HEK293 (cell line): ENCODE measurements around the gene RBM14.

Source experiments
- CTCF ChIA-PET: fragments of 350-600 bp; formaldehyde crosslinking; extraction: SDS; loops from one replicate; lab custom pipeline; 2021; ENCODE audit warnings: antibody characterized with exemption; lab: Yijun Ruan, JAX
- POLR2A ChIA-PET: fragments of 300-600 bp; formaldehyde crosslinking; extraction: SDS; loops from one replicate; lab custom pipeline; 2020; ENCODE audit warnings: antibody characterized with exemption, inconsistent platforms; lab: Yijun Ruan, JAX
- H3K27ac ChIP-seq: fragments of 200-500 bp; sonication (Bioruptor generic); 2 replicates; pipeline ENCODE4 v1.5.1; 2014; ENCODE audit warnings: low read depth, low read length, control low read depth, inconsistent platforms; ENCODE audit errors: extremely low read depth
- H3K36me3 ChIP-seq, 2 experiments: fragments of 200-500 bp in 1 of 2; sonication (Bioruptor generic) in 1 of 2; 1 replicate in 1 of 2; 2 replicates in 1 of 2; pipeline ENCODE4 v1.5.1; 2014 to 2017; ENCODE audit warnings: inconsistent platforms in 2 of 2, low read length in 2 of 2; ENCODE audit not compliant: control insufficient read depth in 2 of 2, insufficient read depth in 1 of 2
- H3K4me1 ChIP-seq: fragments of 200-500 bp; sonication (Bioruptor generic); 2 replicates; pipeline ENCODE4 v1.5.1; 2014; ENCODE audit warnings: mild to moderate bottlenecking, low read length, inconsistent platforms; ENCODE audit not compliant: control insufficient read depth, insufficient read depth
- H3K4me3 ChIP-seq: 2 replicates; pipeline ENCODE4 v1.5.1; 2011; ENCODE audit warnings: low read depth, mild to moderate bottlenecking, control low read depth, low read length, moderate library complexity
- H3K9me3 ChIP-seq: fragments of 200-500 bp; sonication (Bioruptor generic); 2 replicates; pipeline ENCODE4 v1.5.1; 2014; ENCODE audit warnings: low read depth, low read length, inconsistent platforms; ENCODE audit not compliant: control insufficient read depth, insufficient read depth
- GLI4 ChIP-seq: fragments of 450-650 bp; formaldehyde crosslinking; IDR thresholded peaks from 2 replicates; pipeline ENCODE4 v1.5.1; 2016; ENCODE audit warnings: missing biosample characterization, missing genetic modification characterization
- HIC1 ChIP-seq: fragments of 450-650 bp; formaldehyde crosslinking; IDR thresholded peaks from 2 replicates; pipeline ENCODE4 v1.5.1; 2016; ENCODE audit warnings: missing biosample characterization, missing genetic modification characterization
- SETDB1 ChIP-seq: IDR thresholded peaks from one replicate; pipeline ENCODE4 v1.6.1; 2017; ENCODE audit warnings: mild to moderate bottlenecking, low read length, moderate library complexity, mixed read lengths; ENCODE audit not compliant: insufficient read length
- ZBTB21 ChIP-seq: fragments of 450-650 bp; formaldehyde crosslinking; IDR thresholded peaks from 2 replicates; pipeline ENCODE4 v1.5.1; 2017; ENCODE audit warnings: missing biosample characterization, missing genetic modification characterization
- ZEB2 ChIP-seq: fragments of 450-650 bp; formaldehyde crosslinking; IDR thresholded peaks from 2 replicates; pipeline ENCODE4 v1.5.1; 2016; ENCODE audit warnings: missing biosample characterization, missing genetic modification characterization
- ZNF10 ChIP-seq: fragments of 450-650 bp; formaldehyde crosslinking; IDR thresholded peaks from 2 replicates; pipeline ENCODE4 v1.5.1; 2017; ENCODE audit warnings: missing biosample characterization, missing genetic modification characterization
- ZNF133 ChIP-seq: fragments of 450-650 bp; formaldehyde crosslinking; IDR thresholded peaks from 2 replicates; pipeline ENCODE4 v1.5.1; 2016; ENCODE audit warnings: missing biosample characterization, missing genetic modification characterization
- ZNF175 ChIP-seq: fragments of 450-650 bp; formaldehyde crosslinking; IDR thresholded peaks from 2 replicates; pipeline ENCODE4 v1.5.1; 2016; ENCODE audit warnings: missing biosample characterization, missing genetic modification characterization
- ZNF221 ChIP-seq: fragments of 450-650 bp; formaldehyde crosslinking; IDR thresholded peaks from 2 replicates; pipeline ENCODE4 v1.5.1; 2017; ENCODE audit warnings: missing biosample characterization, missing genetic modification characterization, borderline replicate concordance
- ZNF266 ChIP-seq: fragments of 450-650 bp; formaldehyde crosslinking; IDR thresholded peaks from 2 replicates; pipeline ENCODE4 v1.5.1; 2016; ENCODE audit warnings: missing biosample characterization, missing genetic modification characterization, low read depth
- ZNF280C ChIP-seq: fragments of 450-650 bp; formaldehyde crosslinking; IDR thresholded peaks from 2 replicates; pipeline ENCODE4 v1.5.1; 2016; ENCODE audit warnings: missing biosample characterization, missing genetic modification characterization
- ZNF366 ChIP-seq: fragments of 450-650 bp; formaldehyde crosslinking; conservative IDR thresholded peaks from 2 replicates; pipeline ENCODE4 v1.5.1; 2016; ENCODE audit warnings: missing biosample characterization, missing genetic modification characterization
- ZNF416 ChIP-seq: fragments of 450-650 bp; formaldehyde crosslinking; IDR thresholded peaks from 2 replicates; pipeline ENCODE4 v1.5.1; 2016; ENCODE audit warnings: missing biosample characterization, missing genetic modification characterization
- ZNF654 ChIP-seq: fragments of 450-650 bp; formaldehyde crosslinking; IDR thresholded peaks from 2 replicates; pipeline ENCODE4 v1.5.1; 2016; ENCODE audit warnings: low read depth, missing biosample characterization, missing genetic modification characterization
- ZNF664 ChIP-seq: fragments of 450-650 bp; formaldehyde crosslinking; IDR thresholded peaks from 2 replicates; pipeline ENCODE4 v1.5.1; 2016; ENCODE audit warnings: missing biosample characterization, missing genetic modification characterization
- TF ChIP-seq, protein P1 (sequence below): fragments of 450-650 bp; formaldehyde crosslinking; IDR thresholded peaks from 2 replicates; pipeline ENCODE4 v1.5.1; 2016; ENCODE audit warnings: missing biosample characterization, missing genetic modification characterization
- TF ChIP-seq, protein P2 (sequence below): fragments of 450-650 bp; formaldehyde crosslinking; IDR thresholded peaks from 2 replicates; pipeline ENCODE4 v1.5.1; 2016; ENCODE audit warnings: missing biosample characterization, missing genetic modification characterization
- TF ChIP-seq, protein P3 (sequence below): fragments of 450-650 bp; formaldehyde crosslinking; IDR thresholded peaks from 2 replicates; pipeline ENCODE4 v1.5.1; 2017; ENCODE audit warnings: missing biosample characterization, missing genetic modification characterization
- TF ChIP-seq, protein P4 (sequence below): fragments of 450-650 bp; formaldehyde crosslinking; IDR thresholded peaks from 2 replicates; pipeline ENCODE4 v1.5.1; 2016; ENCODE audit warnings: missing biosample characterization, missing genetic modification characterization, low read depth

The RBM14 gene

DNA sequence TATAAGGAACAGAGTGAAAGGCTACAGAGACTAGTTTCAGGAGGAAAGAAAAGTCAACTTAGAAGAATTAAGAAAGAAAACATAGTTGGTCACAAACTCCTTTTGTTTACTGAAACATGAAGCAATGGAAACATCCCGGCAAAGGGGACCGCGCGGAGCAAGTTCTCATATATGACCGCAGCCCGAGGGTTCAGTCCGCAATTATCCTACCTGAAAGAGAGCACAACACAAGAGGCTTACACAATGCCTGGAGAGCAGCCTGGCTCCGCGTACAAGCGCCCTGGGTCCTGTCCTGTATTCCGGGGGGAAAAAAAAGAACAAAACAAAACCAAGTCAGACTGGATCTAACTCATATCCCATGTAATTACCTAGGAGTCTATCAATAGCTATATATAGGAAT is 48.9 kb downstream of the RBM14 start (continued):
- no peak for TF ChIP-seq ZEB2

- Histone ChIP-seq H3K4me1 (no peaks in the 10 kb centered on the region), H3K4me3 (no peak overlapping the region), H3K27ac (no peak overlapping the region), H3K36me3 (peaks cover 4 to 59% of the 10 kb centered on the region in 2 experiments), H3K9me3 (no peaks in the 10 kb centered on the region)
- ChIA-PET POLR2A (interaction anchor here (0.6 kb wide), 1 partner anchor 204 kb away, joined by 4 read pairs; no protein-coding TSS in a partner anchor), CTCF (interaction anchor here (0.7 kb wide), 1 partner anchor 93 kb away, joined by 5 read pairs; no protein-coding TSS in a partner anchor)
- TF ChIP-seq, protein P1, sequence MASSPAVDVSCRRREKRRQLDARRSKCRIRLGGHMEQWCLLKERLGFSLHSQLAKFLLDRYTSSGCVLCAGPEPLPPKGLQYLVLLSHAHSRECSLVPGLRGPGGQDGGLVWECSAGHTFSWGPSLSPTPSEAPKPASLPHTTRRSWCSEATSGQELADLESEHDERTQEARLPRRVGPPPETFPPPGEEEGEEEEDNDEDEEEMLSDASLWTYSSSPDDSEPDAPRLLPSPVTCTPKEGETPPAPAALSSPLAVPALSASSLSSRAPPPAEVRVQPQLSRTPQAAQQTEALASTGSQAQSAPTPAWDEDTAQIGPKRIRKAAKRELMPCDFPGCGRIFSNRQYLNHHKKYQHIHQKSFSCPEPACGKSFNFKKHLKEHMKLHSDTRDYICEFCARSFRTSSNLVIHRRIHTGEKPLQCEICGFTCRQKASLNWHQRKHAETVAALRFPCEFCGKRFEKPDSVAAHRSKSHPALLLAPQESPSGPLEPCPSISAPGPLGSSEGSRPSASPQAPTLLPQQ (tag by site-specific recombination): no peak
- no peak for TF ChIP-seq ZBTB21 (tag by site-specific recombination)
- no peak for TF ChIP-seq ZNF175
- no peak for TF ChIP-seq ZNF280C
- TF ChIP-seq HIC1 (tag by site-specific recombination): no peak
- no peak for TF ChIP-seq GLI4 (tag by site-specific recombination)
- TF ChIP-seq ZNF221 (tag by site-specific recombination): no peak
- TF ChIP-seq ZNF654: no peak
- TF ChIP-seq ZNF266 (tag by site-specific recombination): no peak
- no peak for TF ChIP-seq ZNF664
- TF ChIP-seq, protein P2, sequence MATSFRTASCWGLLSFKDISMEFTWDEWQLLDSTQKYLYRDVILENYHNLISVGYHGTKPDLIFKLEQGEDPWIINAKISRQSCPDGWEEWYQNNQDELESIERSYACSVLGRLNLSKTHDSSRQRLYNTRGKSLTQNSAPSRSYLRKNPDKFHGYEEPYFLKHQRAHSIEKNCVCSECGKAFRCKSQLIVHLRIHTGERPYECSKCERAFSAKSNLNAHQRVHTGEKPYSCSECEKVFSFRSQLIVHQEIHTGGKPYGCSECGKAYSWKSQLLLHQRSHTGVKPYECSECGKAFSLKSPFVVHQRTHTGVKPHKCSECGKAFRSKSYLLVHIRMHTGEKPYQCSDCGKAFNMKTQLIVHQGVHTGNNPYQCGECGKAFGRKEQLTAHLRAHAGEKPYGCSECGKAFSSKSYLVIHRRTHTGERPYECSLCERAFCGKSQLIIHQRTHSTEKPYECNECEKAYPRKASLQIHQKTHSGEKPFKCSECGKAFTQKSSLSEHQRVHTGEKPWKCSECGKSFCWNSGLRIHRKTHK: no peak
- no peak for TF ChIP-seq ZNF416 (tag by site-specific recombination)
- TF ChIP-seq ZNF366 (tag by site-specific recombination): no peak
- TF ChIP-seq, protein P3, sequence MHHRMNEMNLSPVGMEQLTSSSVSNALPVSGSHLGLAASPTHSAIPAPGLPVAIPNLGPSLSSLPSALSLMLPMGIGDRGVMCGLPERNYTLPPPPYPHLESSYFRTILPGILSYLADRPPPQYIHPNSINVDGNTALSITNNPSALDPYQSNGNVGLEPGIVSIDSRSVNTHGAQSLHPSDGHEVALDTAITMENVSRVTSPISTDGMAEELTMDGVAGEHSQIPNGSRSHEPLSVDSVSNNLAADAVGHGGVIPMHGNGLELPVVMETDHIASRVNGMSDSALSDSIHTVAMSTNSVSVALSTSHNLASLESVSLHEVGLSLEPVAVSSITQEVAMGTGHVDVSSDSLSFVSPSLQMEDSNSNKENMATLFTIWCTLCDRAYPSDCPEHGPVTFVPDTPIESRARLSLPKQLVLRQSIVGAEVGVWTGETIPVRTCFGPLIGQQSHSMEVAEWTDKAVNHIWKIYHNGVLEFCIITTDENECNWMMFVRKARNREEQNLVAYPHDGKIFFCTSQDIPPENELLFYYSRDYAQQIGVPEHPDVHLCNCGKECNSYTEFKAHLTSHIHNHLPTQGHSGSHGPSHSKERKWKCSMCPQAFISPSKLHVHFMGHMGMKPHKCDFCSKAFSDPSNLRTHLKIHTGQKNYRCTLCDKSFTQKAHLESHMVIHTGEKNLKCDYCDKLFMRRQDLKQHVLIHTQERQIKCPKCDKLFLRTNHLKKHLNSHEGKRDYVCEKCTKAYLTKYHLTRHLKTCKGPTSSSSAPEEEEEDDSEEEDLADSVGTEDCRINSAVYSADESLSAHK (tag by site-specific recombination): no peak
- TF ChIP-seq, protein P4, sequence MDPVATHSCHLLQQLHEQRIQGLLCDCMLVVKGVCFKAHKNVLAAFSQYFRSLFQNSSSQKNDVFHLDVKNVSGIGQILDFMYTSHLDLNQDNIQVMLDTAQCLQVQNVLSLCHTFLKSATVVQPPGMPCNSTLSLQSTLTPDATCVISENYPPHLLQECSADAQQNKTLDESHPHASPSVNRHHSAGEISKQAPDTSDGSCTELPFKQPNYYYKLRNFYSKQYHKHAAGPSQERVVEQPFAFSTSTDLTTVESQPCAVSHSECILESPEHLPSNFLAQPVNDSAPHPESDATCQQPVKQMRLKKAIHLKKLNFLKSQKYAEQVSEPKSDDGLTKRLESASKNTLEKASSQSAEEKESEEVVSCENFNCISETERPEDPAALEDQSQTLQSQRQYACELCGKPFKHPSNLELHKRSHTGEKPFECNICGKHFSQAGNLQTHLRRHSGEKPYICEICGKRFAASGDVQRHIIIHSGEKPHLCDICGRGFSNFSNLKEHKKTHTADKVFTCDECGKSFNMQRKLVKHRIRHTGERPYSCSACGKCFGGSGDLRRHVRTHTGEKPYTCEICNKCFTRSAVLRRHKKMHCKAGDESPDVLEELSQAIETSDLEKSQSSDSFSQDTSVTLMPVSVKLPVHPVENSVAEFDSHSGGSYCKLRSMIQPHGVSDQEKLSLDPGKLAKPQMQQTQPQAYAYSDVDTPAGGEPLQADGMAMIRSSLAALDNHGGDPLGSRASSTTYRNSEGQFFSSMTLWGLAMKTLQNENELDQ (tag by site-specific recombination): no peak
- TF ChIP-seq ZNF133 (tag by site-specific recombination): no peak
- TF ChIP-seq SETDB1: no peak
- no peak for TF ChIP-seq ZNF10 (tag by site-specific recombination)
Observed at GRCh38 chr11:66670816-66671215, 54.4 kb downstream of the RBM14 start.
